Medulla oblongata (tissue), 1 donor: Measurements from ENCODE around the gene DTWD1.
"Not testable (repeated sequence)": the region's sequence is repeated elsewhere in the genome, so short reads cannot be mapped to it uniquely, and the experiment has no call there.

ENCODE experiments used
- DNase-seq: peaks from one replicate; pipeline ENCODE4 v3.0.0-alpha.2; 2015; ENCODE audit errors: extremely low spot score

DTWD1 gene

GRCh38 chr15:49645941-49646340 is 25.1 kb downstream of the DTWD1 start:
- DNase-seq, result no peak

DNA sequence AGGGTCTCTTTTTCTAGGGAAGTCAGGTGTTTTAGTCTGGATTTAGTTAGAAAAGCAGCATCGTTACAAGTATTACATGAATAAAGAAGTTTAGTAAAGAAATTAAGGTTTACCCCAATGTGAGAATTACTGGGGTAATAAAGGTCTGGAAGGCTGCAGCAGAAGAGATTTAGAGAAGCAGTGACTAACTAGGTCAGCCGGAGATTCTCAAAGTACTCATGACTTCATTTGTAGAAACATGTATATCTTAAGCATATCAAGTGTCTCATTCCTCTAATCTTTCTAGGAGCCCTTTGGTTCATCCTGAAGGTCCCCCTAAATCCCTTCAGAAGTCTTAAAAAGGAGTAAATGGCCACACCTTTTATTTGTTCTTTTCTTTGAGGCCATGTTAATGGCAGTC is 26.0 kb downstream of the DTWD1 start:
- DNase-seq, result no peak

DNA sequence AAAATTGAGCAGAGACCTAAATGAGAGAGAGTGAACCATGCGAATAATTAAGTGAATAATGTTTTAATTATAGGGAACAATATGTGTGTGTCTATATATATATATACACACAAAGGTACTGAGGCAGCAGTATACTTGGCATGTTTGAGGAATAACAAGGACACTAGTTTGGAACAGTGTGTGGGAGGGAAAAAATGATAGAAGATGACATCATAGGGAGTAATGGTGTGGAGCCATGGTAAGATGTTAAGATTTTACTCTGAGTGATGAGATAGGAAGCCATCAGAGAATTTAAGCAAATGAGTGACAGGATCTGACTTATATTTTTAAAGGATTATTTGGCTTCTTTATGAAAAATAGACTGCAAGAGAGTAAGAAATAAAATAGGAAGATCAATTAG is 29.1 kb downstream of the DTWD1 start:
- no peak for DNase-seq

- DNase-seq, result no peak
Measured at GRCh38 chr15:49650676-49651075, 29.8 kb downstream of the DTWD1 start.

GRCh38 chr15:49652922-49653321 is 32.1 kb downstream of the DTWD1 start:
- no peak for DNase-seq

- no peak for DNase-seq
Measured at GRCh38 chr15:49656734-49657133, 35.9 kb downstream of the DTWD1 start.

GRCh38 chr15:49664716-49665115 is 43.9 kb downstream of the DTWD1 start:
- no peak for DNase-seq

- not testable (repeated sequence) for DNase-seq
Measured at GRCh38 chr15:49666486-49666885, 45.6 kb downstream of the DTWD1 start.

- no peak for DNase-seq
Measured at GRCh38 chr15:49669288-49669687, 48.4 kb downstream of the DTWD1 start.

GRCh38 chr15:49673861-49674260 is 53.0 kb downstream of the DTWD1 start:
- no peak for DNase-seq

- DNase-seq, result no peak
Measured at GRCh38 chr15:49674370-49674769, 53.5 kb downstream of the DTWD1 start.

GRCh38 chr15:49675041-49675440 is 54.2 kb downstream of the DTWD1 start:
- DNase-seq, result no peak

DNA sequence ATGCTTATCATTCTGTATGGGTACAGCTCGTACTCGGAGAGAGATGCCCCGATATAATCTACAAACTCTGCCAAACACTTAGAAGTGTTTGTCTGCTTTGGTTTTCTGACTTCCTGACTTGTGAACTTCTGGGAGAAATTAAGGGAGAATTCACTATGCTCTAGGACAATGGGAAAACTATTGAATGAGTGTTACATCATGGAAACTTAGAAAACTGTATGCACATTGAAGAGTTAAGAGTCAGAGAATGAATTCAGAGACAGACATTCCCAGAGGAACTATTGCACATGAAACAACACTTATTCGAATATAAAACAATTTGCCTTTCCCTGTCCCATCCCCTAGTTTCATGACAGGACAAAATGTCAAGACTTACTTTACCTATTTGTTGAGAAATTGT is 57.8 kb downstream of the DTWD1 start:
- no peak for DNase-seq

GRCh38 chr15:49686599-49686998 is 65.8 kb downstream of the DTWD1 start:
- no peak for DNase-seq

GRCh38 chr15:49688135-49688790 is 67.4 kb downstream of the DTWD1 start:
- no peak for DNase-seq

DNA sequence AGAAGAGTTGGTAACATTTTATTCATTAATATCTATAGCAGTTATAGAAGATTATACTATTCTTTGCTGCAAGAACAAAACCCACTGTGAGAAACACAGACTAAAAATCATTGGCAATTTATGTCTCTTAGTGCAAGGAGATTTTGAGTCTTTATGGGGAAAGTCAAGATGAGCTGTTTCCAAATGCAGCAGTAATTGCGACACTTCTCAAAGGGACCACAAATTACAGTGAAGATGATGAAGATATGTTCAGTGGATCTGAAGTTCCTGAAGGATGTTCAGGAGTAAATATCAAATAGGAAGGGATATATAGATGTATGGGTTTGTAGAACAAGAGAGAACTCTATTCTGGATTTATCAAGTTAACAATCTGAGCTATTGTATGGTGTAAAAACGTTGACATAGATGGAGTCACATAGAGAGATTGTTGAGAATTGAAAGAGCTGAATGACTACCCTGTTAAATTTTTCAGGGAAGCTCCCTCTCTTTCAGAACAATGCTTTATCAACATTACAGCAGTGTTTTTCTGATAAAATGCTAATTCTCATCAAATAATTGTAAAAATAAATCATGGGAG is 71.8 kb downstream of the DTWD1 start:
- peak; percentile 22 for DNase-seq

DNA sequence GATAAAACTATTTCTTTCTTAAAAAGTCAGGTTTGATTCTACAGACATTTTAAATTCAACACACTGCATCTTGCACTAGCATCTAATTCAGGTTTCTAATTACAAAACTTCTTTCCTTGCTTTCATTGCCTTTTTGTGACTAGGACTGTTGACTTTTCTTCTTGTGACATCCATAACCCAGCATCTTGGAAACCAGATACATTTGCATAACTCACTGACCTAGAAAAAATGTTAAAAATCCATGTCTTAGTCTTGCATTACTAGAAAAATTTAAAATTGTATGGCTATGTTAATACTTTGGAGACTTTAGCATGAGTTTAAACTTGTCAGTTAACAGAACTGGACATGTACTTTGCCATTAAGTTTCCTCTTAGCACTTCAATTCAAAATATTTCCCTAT is 72.7 kb downstream of the DTWD1 start:
- DNase-seq, result no peak

GRCh38 chr15:49696433-49696832 is 75.6 kb downstream of the DTWD1 start:
- no peak for DNase-seq

GRCh38 chr15:49697121-49697520 is 76.3 kb downstream of the DTWD1 start:
- no peak for DNase-seq

DNA sequence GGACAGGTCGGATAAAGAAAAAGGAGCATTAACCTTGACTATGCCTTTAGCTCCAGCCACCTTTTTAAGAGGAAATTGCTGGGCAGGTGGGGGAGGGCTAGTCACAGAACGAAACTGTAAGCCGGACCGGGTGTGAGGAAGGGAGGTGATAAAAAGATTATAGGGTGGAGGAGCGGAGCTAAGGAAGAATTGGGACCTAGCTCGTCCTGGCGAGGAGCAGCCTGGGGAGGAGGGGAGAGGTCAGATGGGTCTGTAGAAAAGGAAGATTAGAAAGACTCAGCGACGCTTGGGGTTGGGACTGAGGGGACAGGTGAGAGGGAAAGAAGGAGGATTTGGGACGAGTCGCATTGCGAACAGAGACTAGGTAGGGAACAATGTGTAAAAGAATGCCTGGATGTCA is 82.1 kb downstream of the DTWD1 start:
- not testable (repeated sequence) for DNase-seq
